Measurements from ENCODE around the gene KCNQ1OT1.

KCNQ1OT1 gene

DNA sequence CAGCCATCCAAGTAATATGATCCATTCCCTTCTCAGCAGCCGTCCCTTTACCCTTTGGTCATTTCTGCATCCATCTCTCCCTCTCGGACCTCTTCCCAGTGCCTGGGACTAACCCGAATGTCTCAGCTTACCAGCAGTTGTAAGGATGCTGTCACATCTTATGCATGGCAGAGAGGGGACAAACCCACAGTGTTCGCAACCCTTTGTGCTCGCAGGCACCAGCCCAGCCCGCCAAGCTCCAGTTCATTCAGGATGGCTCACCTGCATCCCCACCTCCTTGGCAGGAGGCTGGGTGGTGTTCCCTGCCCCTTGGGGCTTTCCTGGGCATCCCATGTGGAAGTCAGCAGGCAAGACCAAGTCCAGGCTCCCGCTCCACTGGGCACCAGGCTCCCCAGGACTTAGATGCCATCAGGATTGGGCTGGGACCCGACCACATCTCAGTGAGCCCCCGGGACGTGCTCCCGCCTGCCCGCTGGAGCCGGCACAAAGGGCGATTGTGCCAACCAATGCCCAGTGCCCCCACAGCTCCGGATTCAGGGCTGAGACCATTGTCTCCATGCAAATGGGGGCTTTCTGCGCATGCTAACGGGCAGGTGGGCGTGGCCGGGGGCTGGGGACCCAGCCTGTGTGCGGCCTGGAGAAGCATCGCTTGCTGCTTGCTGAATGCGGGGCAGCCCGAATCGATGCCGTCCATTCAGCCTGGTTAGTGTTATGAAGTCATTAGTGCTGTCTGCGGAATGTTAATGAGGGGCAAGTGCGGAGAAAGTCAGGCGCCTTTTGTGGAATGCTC lies 108.6 kb downstream of the KCNQ1OT1 start:
- TF ChIP-seq, protein P1, sequence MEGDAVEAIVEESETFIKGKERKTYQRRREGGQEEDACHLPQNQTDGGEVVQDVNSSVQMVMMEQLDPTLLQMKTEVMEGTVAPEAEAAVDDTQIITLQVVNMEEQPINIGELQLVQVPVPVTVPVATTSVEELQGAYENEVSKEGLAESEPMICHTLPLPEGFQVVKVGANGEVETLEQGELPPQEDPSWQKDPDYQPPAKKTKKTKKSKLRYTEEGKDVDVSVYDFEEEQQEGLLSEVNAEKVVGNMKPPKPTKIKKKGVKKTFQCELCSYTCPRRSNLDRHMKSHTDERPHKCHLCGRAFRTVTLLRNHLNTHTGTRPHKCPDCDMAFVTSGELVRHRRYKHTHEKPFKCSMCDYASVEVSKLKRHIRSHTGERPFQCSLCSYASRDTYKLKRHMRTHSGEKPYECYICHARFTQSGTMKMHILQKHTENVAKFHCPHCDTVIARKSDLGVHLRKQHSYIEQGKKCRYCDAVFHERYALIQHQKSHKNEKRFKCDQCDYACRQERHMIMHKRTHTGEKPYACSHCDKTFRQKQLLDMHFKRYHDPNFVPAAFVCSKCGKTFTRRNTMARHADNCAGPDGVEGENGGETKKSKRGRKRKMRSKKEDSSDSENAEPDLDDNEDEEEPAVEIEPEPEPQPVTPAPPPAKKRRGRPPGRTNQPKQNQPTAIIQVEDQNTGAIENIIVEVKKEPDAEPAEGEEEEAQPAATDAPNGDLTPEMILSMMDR (IDR thresholded peaks at IDR 0.05; ENCODE audit: control insufficient read depth, insufficient read depth, low read depth, low read length, missing control alignments) = no peak
- no peak overlapping the region for H3K4me3 ChIP-seq (ENCODE audit: control insufficient read depth, low read depth, low read length)
- no peak for DNase-seq (ENCODE audit: low read depth)

DNA sequence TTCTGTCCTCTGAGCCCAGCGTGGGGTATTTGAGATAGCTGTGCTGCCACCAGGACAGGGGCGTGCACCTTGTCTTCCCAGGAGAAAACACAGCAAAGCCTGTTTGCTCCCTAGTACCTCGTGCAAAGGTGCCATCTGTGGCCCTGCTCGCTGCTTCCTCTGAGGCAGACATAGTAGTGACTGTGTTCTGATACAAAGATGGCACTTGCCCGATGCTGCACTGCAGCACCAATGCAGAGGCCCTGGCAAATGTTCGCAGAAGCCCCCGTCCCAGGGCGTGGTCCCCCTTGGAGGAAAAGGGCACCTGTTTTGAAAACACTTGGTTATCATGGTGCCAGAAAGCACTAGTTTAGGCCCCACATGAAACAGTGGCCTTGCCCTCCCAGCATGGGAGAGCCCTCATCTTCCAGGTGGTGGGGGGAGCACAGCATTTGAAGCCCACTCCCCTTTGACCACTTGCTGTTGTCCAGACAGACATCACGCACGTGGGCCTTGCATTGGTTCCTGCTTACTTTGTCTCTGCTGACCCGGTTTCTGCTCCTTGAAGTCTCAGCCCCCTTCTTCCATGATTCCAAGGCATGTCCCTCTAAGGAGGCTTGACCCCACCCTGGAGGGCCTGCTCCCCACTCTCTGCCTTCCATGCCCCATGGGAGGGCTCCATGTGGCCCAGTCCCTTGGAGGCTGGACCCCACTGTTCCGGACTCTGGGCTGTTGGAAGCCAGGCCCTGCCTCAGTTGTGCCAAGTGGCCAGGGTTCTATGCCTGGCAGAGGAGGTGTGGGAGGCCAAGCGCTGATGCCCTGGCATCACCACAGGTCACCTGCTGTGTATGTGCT lies 109.4 kb downstream of the KCNQ1OT1 start:
- no peak for DNase-seq (ENCODE audit: low read depth)
- no peak overlapping the region for H3K4me3 ChIP-seq (ENCODE audit: control insufficient read depth, low read depth, low read length)
- TF ChIP-seq, protein P1 (IDR thresholded peaks at IDR 0.05; ENCODE audit: control insufficient read depth, insufficient read depth, low read depth, low read length, missing control alignments) = no peak

DNA sequence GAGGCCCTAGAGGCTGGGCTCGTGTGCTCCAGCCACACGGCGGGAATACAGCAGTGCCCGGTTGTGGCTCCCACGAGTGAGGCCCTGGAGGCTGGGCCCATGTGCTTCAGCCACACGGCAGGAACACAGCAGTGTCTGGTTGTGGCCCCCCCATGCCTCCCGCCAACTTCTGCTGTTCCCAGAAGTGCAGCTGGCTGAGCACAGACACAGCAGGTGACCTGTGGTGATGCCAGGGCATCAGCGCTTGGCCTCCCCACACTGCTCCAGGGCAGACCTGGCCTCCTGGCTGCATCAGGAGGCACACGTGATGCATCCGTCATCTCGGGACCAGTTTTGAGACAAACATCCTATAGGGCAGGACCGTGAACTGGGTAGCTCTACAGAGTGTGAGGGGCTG lies 110.3 kb downstream of the KCNQ1OT1 start:
- no peak for DNase-seq (ENCODE audit: low read depth)
- TF ChIP-seq, protein P1 (IDR thresholded peaks at IDR 0.05; ENCODE audit: control insufficient read depth, insufficient read depth, low read depth, low read length, missing control alignments) = no peak
- no peak overlapping the region for H3K4me3 ChIP-seq (ENCODE audit: control insufficient read depth, low read depth, low read length)

DNA sequence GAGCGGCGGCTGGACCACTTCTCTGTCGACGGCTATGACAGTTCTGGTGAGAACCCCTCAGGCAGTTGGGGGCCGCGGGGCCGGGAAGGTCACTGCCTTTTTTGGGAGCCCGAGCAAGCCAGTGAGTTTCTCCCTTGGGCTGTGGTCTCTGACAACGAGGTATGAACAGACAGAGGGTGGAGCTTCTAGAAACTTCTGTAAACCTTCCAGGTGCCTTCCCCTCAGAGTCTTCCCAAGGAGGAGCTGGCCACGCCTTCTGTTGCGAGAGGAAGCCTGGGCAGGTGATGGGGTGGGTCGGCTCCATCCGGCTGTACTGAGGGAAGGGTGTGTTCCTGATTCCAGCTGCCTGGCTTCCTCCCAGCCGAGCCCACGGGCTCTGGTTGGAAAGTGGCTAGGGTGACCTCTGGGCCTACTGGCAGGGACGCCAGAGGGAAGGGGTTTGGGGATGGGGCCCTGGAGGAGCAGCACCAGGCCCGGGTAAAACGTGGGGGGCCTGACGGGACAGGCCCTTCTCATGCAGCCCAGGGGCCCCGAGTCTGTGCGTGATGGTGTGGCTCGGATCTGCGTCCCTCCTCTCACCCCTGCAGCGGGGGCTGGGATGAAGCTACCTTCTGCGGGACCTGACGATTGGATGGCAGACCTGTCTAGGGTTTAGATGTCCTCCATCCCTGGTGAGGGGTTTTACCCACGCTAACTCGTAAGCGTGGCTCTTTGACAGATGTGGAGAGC lies 110.8 kb downstream of the KCNQ1OT1 start:
- DNase-seq (ENCODE audit: low read depth) = no peak
- TF ChIP-seq, protein P1 (IDR thresholded peaks at IDR 0.05; ENCODE audit: control insufficient read depth, insufficient read depth, low read depth, low read length, missing control alignments) = no peak
- no peak overlapping the region for H3K4me3 ChIP-seq (ENCODE audit: control insufficient read depth, low read depth, low read length)

DNA sequence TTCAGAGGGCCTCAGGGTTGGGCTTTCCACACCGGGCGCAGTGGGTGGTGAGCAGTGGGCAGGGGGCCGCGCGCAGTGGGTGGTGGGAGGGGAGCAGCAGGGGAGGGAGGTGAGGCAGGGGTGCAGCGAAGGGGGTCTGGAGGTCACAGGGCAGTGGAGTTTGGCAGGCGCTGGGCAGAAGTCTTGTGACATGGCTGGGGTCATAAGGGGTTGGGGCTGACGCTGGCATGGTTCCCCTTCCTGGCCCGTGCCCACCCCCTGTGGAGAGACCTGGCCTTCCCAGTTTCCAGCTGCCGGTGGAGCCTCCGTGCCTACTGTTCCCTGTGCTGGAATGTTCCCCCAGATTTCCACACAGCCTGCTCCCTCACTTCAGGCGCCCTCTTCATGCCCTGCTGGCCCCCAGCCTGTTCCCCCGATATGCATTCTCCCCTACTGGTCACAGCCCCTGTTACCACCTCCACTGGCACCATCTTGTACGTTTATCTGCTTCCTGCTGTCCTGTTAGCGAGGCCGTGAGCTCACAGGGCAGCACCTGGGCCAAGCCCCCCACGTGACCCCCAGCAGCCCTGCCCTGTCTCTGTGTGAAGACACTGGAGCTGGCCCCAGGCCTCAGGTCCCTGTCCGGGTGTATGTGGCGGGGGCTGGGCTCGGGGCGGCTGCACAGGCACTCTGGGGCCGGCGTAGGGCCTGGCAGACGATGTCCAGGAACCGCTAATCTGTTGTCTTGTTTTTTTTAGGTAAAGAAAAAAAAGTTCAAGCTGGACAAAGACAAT lies 111.6 kb downstream of the KCNQ1OT1 start:
- DNase-seq (ENCODE audit: low read depth) = no peak
- TF ChIP-seq, protein P1 (IDR thresholded peaks at IDR 0.05; ENCODE audit: control insufficient read depth, insufficient read depth, low read depth, low read length, missing control alignments) = no peak
- no peak overlapping the region for H3K4me3 ChIP-seq (ENCODE audit: control insufficient read depth, low read depth, low read length)

Data from AG09309 (cell line).